Subcutaneous abdominal adipose tissue (tissue), 5 donors: ENCODE results near the gene MEA1.
A peak's percentile ranks its signal among the peaks of the same experiment; 100 is the strongest.
"Not testable (repeated sequence)": the region's sequence is repeated elsewhere in the genome, so short reads cannot be mapped to it uniquely, and the experiment has no call there.

Source experiments
- H3K27ac ChIP-seq: one replicate; pipeline ENCODE4 v1.7.0; 2013; ENCODE audit warnings: low read depth, mild to moderate bottlenecking, inconsistent platforms, low read length, moderate library complexity
- H3K27me3 ChIP-seq, 5 donors: one replicate each; pipeline ENCODE4 v1.7.0; 2013; ENCODE audit warnings: low read length in 5 of 5, inconsistent platforms in 1 of 5; ENCODE audit not compliant: control insufficient read depth in 5 of 5, insufficient read depth in 4 of 5
- H3K36me3 ChIP-seq, 5 donors: one replicate each; pipeline ENCODE4 v1.7.0; 2013; ENCODE audit warnings: low read length in 5 of 5; ENCODE audit not compliant: control insufficient read depth in 5 of 5, insufficient read depth in 5 of 5
- H3K4me1 ChIP-seq, 5 donors: one replicate each; pipeline ENCODE4 v1.7.0; 2013; ENCODE audit warnings: low read length in 5 of 5, mild to moderate bottlenecking in 3 of 5, moderate library complexity in 1 of 5; ENCODE audit not compliant: control insufficient read depth in 5 of 5, insufficient read depth in 5 of 5
- H3K4me3 ChIP-seq, 5 donors: one replicate each; pipeline ENCODE4 v1.7.0; 2013; ENCODE audit warnings: low read length in 5 of 5, low read depth in 1 of 5
- H3K9ac ChIP-seq, 5 donors: one replicate each; pipeline ENCODE4 v1.7.0; 2013; ENCODE audit warnings: low read length in 5 of 5, mild to moderate bottlenecking in 4 of 5, moderate library complexity in 3 of 5
- H3K9me3 ChIP-seq, 5 donors: one replicate each; pipeline ENCODE4 v1.7.0; 2013; ENCODE audit warnings: low read length in 5 of 5; ENCODE audit not compliant: control insufficient read depth in 5 of 5
- donor health status: healthy.
- donor health status: healthy.
- donor health status: healthy.
- donor health status: healthy.
- donor health status: healthy.

MEA1 gene

GRCh38 chr6:43013097-43013842 lies 476 bp downstream of the MEA1 start:
- Histone ChIP-seq H3K4me3 (peak overlapping the region; percentile 78 to 96 (median 85)), H3K9me3 (no peaks in the 10 kb centered on the region), H3K27ac (peak overlapping the region; percentile 65), H3K9ac (peak overlapping the region; percentile 69 to 87 (median 84)), H3K4me1 (peaks cover 16 to 45% (median 42%) of the 10 kb centered on the region in 5 donors), H3K36me3 (peaks cover 0 to 54% (median 51%) of the 10 kb centered on the region in 5 donors), H3K27me3 (no peaks in the 10 kb centered on the region)

GRCh38 chr6:43012364-43012763 lies 1.4 kb downstream of the MEA1 start:
- Histone ChIP-seq H3K36me3 (peaks cover 0 to 54% (median 51%) of the 10 kb centered on the region in 5 donors), H3K4me1 (peaks cover 16 to 43% (median 42%) of the 10 kb centered on the region in 5 donors), H3K9me3 (no peaks in the 10 kb centered on the region), H3K4me3 (no peak overlapping the region), H3K9ac (peak overlapping the region in 4 of 5 donors; percentile 69 to 86 (median 82)), H3K27ac (no peak overlapping the region), H3K27me3 (no peaks in the 10 kb centered on the region)

DNA sequence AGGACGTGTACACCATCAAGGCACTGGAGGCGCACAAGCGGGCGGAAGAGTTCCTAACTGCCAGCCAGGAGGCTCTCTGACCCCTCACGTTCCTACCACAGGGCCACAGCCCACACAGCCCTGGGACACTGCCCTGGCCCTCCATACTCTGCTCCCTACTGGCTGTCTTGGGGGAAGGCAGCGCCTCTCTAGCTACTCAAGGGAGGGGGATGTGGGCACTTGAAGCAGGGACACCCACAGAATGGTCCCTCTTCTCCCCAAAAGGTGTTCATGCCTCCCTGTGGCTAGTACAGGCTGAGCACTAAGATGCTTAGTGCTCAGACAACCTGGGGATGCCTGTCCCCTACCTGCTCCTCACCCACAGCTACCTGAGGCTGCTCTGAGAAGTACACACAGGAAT lies 2.5 kb downstream of the MEA1 start:
- Histone ChIP-seq H3K9ac (no peak overlapping the region), H3K36me3 (peaks cover 0 to 62% (median 57%) of the 10 kb centered on the region in 5 donors), H3K27ac (no peak overlapping the region), H3K9me3 (no peaks in the 10 kb centered on the region), H3K4me3 (no peak overlapping the region), H3K27me3 (no peaks in the 10 kb centered on the region), H3K4me1 (peaks cover 10 to 32% (median 31%) of the 10 kb centered on the region in 5 donors)

DNA sequence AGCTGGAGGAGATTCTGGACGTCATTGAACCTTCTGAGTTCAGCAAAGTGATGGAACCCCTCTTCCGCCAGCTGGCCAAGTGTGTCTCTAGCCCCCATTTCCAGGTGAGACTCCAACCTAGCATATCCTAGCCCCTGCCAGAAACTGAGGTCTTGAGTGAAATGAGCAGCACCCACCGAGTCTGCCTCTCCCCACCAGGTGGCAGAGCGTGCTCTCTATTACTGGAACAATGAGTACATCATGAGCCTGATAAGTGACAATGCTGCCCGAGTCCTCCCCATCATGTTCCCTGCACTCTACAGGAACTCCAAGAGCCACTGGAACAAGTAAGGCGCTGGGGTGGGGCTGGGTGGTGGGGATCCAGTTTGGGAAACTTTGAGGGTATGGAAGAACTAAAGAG lies 4.6 kb downstream of the MEA1 start:
- Histone ChIP-seq H3K27me3 (no peaks in the 10 kb centered on the region), H3K27ac (no peak overlapping the region), H3K9me3 (no peaks in the 10 kb centered on the region), H3K4me3 (no peak overlapping the region), H3K36me3 (peaks cover 0 to 66% (median 61%) of the 10 kb centered on the region in 5 donors), H3K4me1 (peaks cover 7 to 13% (median 12%) of the 10 kb centered on the region in 5 donors), H3K9ac (no peak overlapping the region)

GRCh38 chr6:43007126-43007525 lies 6.6 kb downstream of the MEA1 start:
- Histone ChIP-seq H3K4me1 (no peaks in the 10 kb centered on the region), H3K9ac (no peak overlapping the region), H3K9me3 (no peaks in the 10 kb centered on the region), H3K27ac (no peak overlapping the region), H3K4me3 (no peak overlapping the region), H3K36me3 (peaks cover 0 to 63% (median 58%) of the 10 kb centered on the region in 5 donors), H3K27me3 (no peaks in the 10 kb centered on the region)

- Histone ChIP-seq H3K36me3 (peaks cover 0 to 55% (median 51%) of the 10 kb centered on the region in 5 donors), H3K9ac (peak overlapping the region in 1 of 5 donors; percentile 18)
These were observed 7.5 kb downstream of the MEA1 start for GRCh38 chr6:43006251-43006650.

DNA sequence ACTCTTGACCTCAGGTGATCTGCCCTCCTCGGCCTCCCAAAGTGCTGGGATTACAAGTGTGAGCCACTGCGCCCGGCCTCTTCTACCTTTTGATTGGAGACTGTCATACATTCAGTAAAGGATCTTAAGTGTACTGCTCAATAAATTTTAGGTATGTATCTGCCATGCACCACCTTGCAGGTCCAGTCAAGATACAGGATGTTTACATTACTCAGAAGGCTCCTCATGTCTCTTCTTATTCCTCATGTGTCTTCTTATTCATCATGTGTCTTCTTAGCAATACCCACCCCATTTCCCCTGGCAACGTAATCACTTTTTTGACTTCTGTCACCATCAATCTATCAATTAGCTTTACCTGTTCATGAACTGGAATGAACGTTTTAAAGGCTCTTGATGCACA lies 7.9 kb downstream of the MEA1 start:
- Histone ChIP-seq H3K36me3 (peaks cover 0 to 51% (median 47%) of the 10 kb centered on the region in 5 donors), H3K4me3 (no peak overlapping the region), H3K27me3 (no peaks in the 10 kb centered on the region), H3K4me1 (no peaks in the 10 kb centered on the region), H3K9me3 (no peaks in the 10 kb centered on the region), H3K27ac (no peak overlapping the region), H3K9ac (no peak overlapping the region)

More at GRCh38 chr6:43006251-43006650, 7.5 kb downstream of the MEA1 start:
- Histone ChIP-seq H3K27ac (no peak overlapping the region), H3K4me3 (no peak overlapping the region), H3K4me1 (no peaks in the 10 kb centered on the region), H3K9me3 (no peaks in the 10 kb centered on the region), H3K27me3 (no peaks in the 10 kb centered on the region)

GRCh38 chr6:43001843-43002242 lies 11.9 kb downstream of the MEA1 start:
- Histone ChIP-seq H3K27ac (no peak overlapping the region), H3K36me3 (peaks cover 0 to 11% (median 11%) of the 10 kb centered on the region in 5 donors)

DNA sequence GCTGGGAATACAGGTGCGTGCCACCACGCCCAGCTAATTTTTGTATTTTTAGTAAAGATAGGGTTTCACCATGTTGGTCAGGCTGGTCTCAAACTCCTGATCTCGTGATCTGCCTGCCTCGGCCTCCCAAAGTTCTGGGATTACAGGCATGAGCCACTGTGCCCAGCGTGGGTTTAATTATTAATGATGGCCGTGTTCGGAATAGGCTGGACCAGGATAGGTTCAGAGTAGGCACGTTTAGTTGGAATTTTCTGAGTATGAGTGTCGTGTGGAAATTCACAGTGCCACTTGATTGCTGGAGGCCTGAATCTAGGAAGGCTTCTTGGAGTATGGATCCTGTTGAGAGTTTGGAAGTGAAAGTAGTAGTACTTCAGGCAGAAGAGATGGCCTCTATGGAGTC lies 15.5 kb downstream of the MEA1 start:
- H3K4me1 ChIP-seq, H3K36me3 ChIP-seq, H3K27ac ChIP-seq: not testable (repeated sequence)

More at GRCh38 chr6:43001843-43002242, 11.9 kb downstream of the MEA1 start:
- Histone ChIP-seq H3K27me3 (no peaks in the 10 kb centered on the region), H3K4me3 (no peak overlapping the region), H3K9ac (no peak overlapping the region), H3K9me3 (no peaks in the 10 kb centered on the region), H3K4me1 (no peaks in the 10 kb centered on the region)

GRCh38 chr6:42996513-42996912 lies 17.2 kb downstream of the MEA1 start:
- H3K27ac ChIP-seq, result no peak overlapping the region
- no peaks in the 10 kb centered on the region for H3K27me3 ChIP-seq
- H3K4me1 ChIP-seq, result no peaks in the 10 kb centered on the region
- peaks cover 0 to 7% (median 2%) of the 10 kb centered on the region in 5 donors for H3K36me3 ChIP-seq
- no peak overlapping the region for H3K9ac ChIP-seq
- H3K4me3 ChIP-seq, result no peak overlapping the region
- no peaks in the 10 kb centered on the region for H3K9me3 ChIP-seq

More for the DNA sequence above, 15.5 kb downstream of the MEA1 start:
- H3K4me3 ChIP-seq, H3K27me3 ChIP-seq, H3K9me3 ChIP-seq, H3K9ac ChIP-seq: not testable (repeated sequence)
